K562 (cell line): Measurements from ENCODE around the gene HOXD9.

Experiments used
- ARID2 ChIP-seq: fragments of 450-650 bp; IDR thresholded peaks from 2 replicates; pipeline ENCODE4 v1.6.1; 2017; ENCODE audit warnings: antibody characterized with exemption, mild to moderate bottlenecking
- CAMTA2 ChIP-seq: fragments of 250-450 bp; sonication (Bioruptor Pico); conservative IDR thresholded peaks from 2 replicates; pipeline ENCODE4 v1.5.1; 2022
- CSDE1 ChIP-seq, 2 experiments: fragments of 450-650 bp; IDR thresholded peaks; 2 replicates each; pipeline ENCODE4 v1.6.1; 2016; ENCODE audit warnings: mild to moderate bottlenecking in 1 of 2
- POLR2A ChIP-seq: fragments of 450-650 bp; conservative IDR thresholded peaks from 2 replicates; pipeline ENCODE4 v1.6.1; 2016
- POLR2AphosphoS5 ChIP-seq: IDR thresholded peaks from 2 replicates; pipeline ENCODE4 v1.6.1; 2011; ENCODE audit warnings: mild to moderate bottlenecking, low read depth, low read length, moderate library complexity; ENCODE audit not compliant: control insufficient read depth, insufficient read depth
- SREBF1 ChIP-seq: fragments of 150-350 bp; IDR thresholded peaks from 2 replicates; pipeline ENCODE4 v1.6.1; 2014; ENCODE audit warnings: antibody characterized with exemption, low read depth, low read length, borderline replicate concordance
- TCF7 ChIP-seq: sonication (generic); IDR thresholded peaks from 2 replicates; pipeline ENCODE4 v1.6.1; 2016; ENCODE audit warnings: antibody characterized with exemption, borderline replicate concordance
- TF ChIP-seq, protein P1 (sequence below), 3 experiments: IDR thresholded peaks in 2 of 3; conservative IDR thresholded peaks in 1 of 3; 2 replicates each; pipeline ENCODE4 v1.5.1; 2011 to 2012; ENCODE audit warnings: low read length in 3 of 3, mild to moderate bottlenecking in 3 of 3, control low read depth in 2 of 3, improper control_type of control experiment in 1 of 3, inconsistent platforms in 1 of 3, low read depth in 1 of 3, mixed read lengths in 1 of 3, moderate library complexity in 1 of 3; ENCODE audit not compliant: insufficient read depth in 2 of 3
- TF ChIP-seq, protein P2 (sequence below): sonication (generic); formaldehyde crosslinking; IDR thresholded peaks from 2 replicates; pipeline ENCODE4 v1.8.0; 2022; ENCODE audit warnings: missing genetic modification reagents, mild to moderate bottlenecking, borderline replicate concordance

DNA sequence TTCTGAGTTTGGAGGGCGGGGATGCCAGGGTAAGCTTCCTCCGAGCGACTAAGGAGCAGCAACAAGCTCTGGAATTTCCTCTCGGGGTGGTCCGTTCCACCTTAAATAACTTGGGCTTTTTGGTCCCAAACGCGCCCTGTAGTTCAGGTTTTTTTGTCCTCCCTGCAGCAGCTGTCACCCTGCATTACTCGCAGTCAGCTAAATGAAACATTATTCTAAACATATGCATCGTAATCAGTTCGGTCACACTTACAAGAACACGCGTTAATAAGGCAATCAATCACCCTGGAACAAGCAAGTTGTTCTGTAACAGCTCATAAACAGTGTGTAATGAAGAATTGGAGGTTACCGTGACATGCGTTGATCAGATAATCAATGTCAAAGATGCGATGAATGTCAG, 47.0 kb upstream of the HOXD9 start:
- no peak for TF ChIP-seq SREBF1
- no peak for TF ChIP-seq CSDE1 (IDR thresholded peaks at IDR 0.05)
- TF ChIP-seq ARID2 = no peak
- no peak for TF ChIP-seq CAMTA2
- TF ChIP-seq, protein P1, sequence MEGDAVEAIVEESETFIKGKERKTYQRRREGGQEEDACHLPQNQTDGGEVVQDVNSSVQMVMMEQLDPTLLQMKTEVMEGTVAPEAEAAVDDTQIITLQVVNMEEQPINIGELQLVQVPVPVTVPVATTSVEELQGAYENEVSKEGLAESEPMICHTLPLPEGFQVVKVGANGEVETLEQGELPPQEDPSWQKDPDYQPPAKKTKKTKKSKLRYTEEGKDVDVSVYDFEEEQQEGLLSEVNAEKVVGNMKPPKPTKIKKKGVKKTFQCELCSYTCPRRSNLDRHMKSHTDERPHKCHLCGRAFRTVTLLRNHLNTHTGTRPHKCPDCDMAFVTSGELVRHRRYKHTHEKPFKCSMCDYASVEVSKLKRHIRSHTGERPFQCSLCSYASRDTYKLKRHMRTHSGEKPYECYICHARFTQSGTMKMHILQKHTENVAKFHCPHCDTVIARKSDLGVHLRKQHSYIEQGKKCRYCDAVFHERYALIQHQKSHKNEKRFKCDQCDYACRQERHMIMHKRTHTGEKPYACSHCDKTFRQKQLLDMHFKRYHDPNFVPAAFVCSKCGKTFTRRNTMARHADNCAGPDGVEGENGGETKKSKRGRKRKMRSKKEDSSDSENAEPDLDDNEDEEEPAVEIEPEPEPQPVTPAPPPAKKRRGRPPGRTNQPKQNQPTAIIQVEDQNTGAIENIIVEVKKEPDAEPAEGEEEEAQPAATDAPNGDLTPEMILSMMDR (IDR thresholded peaks at IDR 0.05 in 2 of 3, conservative IDR thresholded peaks at IDR 0.05 in 1 of 3; ENCODE audit: insufficient read depth in 2 of 3, low read depth in 1 of 3, low read length in 3 of 3) = no peak
- TF ChIP-seq TCF7 = no peak
- TF ChIP-seq, protein P2, sequence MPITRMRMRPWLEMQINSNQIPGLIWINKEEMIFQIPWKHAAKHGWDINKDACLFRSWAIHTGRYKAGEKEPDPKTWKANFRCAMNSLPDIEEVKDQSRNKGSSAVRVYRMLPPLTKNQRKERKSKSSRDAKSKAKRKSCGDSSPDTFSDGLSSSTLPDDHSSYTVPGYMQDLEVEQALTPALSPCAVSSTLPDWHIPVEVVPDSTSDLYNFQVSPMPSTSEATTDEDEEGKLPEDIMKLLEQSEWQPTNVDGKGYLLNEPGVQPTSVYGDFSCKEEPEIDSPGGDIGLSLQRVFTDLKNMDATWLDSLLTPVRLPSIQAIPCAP (CRISPR knock-in tag) = no peak
- no peak for TF ChIP-seq POLR2A
- no peak for TF ChIP-seq POLR2AphosphoS5
